ENCODE measurements around the gene WEE1.

Gene WEE1

DNA sequence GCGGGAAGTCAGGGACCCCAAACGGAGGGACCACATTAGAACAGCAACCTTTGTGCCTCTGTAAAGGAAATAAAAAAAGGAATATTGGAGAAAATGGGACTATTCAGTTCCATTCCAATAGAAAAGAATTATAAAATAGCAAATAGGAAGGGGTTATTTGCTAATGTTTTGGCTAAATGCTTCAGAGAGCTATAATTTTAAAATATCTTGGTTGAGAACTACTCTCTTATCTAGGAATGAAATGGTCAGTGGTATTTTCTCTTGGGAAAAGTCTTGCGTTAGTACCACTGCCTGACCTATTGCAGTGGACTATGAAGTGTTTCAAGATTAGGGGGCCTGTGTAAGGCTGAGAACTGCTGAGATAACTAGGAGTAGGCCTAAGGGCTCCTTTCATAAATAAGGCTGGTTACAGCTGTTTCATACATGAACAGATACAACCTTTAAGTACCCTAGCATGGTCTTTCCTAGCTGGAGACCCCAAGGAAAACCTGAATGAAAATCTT is 6.9 kb upstream of the WEE1 start:
- DNase-seq: peak; percentile 37

DNA sequence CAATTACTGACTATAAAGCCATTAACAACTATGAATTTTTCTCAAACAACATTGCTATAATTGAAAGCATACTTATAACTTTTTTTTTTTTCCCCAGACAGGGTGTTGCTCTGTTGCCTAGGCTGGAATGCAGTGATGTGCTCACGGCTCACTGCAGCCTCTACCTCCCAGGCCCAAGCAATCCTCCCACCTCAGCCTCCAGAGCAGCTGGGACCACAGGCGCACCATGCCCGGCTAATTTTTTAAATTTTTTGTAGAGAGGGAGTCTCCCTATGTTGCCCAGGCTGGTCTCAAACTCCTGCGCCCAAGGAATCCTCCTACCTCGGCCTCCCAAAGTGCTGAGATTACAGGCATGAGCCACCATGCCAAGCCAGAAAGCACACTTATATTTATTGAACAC is 6.1 kb upstream of the WEE1 start:
- DNase-seq: no peak

GRCh38 chr11:9568161-9568853 is 5.2 kb upstream of the WEE1 start:
- DNase-seq: no peak

- DNase-seq: peak; percentile 94
Observed at GRCh38 chr11:9568854-9569587, 4.4 kb upstream of the WEE1 start.

GRCh38 chr11:9569588-9570164 is 3.8 kb upstream of the WEE1 start:
- no peak for DNase-seq

DNA sequence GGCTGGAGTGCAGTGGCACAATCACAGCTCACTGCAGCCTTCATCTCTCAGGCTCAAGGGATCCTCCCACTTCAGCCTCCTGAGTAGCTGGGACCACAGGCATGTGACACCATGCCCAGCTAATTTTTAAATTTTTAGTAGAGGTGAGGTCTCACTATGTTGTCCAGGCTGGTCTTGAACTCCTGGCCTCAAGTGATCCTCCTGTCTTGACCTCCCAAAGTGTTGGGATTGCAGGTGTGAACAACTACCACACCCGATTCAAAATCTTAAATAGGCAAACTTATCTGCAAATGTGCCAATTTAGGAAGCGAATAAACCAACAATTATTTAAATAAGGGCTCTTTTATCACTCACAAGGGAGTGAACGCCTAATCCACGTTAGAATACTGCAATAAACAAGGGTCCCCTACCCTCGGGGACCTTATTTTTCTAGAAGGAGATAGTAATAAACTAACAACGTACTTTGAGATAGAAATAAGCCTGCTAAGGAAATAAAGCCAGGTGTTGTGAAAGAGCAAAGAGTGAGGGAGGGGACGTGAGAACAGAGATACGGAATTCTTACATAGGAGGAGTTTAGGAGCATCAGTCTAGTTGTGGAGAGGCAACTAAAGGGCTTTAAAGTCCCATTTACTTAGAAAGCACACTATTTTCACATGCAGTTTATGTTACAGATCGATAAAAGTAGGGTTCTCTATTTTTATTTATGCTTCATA is 3.0 kb upstream of the WEE1 start:
- DNase-seq: no peak

GRCh38 chr11:9571071-9571762 is 2.3 kb upstream of the WEE1 start:
- no peak for DNase-seq

DNA sequence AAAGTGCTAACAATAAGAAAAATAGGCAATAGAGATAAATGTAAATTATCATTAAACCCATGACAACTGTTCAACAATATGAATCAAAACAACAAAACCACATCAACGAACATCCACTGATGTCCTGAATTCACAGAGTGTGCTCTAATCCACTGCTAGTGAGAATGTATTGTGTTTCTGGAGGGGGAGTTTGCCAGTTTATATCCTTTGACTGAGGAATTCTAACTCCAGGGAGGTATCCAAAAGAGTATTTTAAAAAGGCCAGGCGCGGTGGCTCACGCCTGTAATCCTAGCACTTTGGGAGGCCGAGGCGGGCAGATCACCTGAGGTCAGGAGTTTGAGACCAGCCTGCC is 1.7 kb upstream of the WEE1 start:
- DNase-seq: no peak

- DNase-seq: no peak
Observed at GRCh38 chr11:9573775-9574621, 528 bp downstream of the WEE1 start.

- DNase-seq: peak; percentile 30
Observed at GRCh38 chr11:9574622-9575259, 1.3 kb downstream of the WEE1 start.

DNA sequence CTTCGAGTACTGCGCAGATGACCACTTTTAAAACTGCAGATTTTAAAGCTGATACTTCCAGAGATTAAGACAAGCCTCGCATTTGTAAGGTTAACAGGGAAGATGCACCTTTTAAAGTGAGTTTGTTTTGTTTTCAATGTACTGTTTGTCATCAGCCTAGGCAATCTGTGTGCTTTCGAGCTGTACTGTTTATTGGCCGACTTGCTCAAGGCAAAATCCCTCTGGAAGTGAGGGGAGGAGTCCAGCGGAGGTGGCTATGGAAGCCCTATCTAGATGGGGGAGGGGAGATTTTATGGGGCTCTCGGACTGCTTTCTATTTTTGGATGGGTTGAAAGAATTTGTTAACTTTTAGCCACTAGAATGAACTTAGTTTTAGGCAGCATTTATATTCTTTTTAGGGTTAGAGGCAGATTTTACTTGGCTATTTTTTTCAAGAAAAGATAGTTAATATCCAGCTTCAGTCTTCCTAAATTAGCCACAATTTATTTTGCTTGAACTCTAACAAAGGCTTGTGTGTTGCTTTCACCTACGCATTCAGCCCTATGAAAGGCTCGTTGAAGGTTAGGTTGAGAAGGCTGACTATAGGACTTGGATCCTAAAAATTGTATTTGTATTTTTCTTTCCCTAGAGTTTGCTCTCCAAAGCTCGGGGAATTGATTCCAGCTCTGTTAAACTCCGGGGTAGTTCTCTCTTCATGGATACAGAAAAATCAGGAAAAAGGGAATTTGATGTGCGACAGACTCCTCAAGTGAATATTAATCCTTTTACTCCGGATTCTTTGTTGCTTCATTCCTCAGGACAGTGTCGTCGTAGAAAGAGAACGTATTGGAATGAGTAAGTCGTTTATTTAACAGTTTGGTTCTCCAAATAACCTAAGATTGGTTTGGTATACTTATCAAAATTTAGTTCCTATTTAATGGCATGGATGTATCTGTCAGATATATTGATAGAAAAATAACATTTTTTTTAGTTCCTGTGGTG is 2.1 kb downstream of the WEE1 start:
- peak; percentile 85 for DNase-seq

DNA sequence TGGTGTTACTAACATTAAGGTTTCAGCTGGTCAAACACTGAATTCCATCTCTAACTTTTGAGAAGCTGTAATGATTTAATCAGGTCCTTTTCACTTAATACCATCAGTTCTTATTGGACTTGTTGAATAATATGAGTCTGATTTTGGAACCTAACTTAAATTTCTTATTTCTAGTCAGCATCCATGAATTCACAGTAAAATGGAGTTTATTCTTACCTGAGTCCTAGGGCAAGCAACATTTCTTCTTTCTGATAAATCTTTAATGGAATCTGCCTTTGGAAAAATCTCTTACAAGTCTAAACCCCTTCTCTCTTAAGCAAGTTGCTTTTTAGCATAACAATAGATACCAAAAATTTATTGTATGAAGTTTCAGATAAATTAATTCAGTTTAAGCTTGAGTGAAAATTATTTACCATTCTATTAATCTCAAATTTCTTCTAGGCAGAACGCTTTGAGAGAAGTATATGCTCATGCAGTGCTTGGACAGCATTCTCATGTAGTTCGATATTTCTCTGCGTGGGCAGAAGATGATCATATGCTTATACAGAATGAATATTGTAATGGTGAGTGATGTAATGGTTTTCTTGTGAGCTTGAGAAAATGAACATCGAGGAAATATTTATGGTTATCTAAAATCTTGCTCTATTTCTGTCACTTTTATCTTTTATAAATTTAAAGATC is 3.4 kb downstream of the WEE1 start:
- DNase-seq: no peak

DNA sequence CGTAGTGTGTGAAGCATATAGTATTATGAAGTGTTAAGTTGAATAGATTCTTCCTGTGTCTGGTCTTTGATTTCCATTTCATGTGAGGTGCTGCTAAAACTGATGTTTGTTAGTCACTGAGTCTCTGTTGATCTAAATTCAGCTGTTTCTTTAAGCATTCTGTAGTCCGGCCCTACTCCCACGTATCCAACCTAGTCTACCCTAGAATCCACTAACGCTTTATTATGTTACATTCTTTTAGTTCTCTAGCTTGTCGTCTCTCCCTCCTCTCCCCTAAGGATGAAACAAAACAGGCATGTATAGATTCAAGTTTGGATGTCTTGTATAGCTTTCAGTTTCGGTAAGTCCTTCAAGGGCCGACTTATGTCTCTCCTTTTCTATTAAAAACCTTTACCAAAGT is 4.1 kb downstream of the WEE1 start:
- DNase-seq: no peak

DNA sequence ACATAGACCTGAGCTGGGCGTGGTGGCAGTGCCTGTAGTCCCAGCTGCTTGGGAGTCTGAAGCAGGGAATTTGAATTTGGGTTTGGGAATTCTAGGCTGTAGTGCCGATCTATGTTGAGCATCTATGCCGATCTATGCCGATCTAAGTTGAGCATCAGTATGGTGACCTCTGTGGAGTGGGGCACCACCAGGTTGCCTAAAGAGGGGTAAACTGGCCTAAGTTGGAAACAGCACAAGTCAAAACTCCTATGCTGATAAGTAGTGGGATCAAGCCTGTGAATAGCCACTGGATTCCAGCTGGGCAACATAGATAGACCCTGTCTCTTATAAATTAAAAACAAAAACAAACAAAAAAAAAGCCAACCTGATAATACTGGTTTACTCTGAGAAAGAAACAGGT is 7.4 kb downstream of the WEE1 start:
- no peak for DNase-seq

DNA sequence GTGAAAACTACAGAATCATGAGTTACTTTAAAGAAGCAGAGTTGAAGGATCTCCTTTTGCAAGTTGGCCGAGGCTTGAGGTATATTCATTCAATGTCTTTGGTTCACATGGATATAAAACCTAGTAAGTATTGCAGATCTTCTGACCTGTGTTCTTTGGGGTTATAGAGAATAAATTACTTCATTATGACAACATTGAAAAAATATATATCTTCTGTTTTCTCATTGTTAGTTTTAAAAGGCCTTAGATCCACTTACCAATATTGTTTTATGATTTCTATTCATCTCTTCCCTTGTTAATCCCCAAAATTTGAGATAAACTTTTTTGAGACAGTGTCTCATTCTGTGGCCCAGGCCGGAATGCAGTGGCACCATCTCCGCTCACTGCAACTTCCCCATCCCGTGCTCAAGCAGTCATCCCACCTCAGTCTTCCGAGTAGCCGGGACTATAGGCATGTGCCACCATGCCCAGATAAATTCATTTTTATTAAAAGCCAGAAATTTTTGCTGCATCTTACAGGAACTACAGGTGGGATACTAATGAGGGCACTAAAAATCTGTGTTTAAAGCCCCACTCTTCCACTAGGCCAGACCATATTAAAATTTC is 8.2 kb downstream of the WEE1 start:
- DNase-seq: no peak

DNA sequence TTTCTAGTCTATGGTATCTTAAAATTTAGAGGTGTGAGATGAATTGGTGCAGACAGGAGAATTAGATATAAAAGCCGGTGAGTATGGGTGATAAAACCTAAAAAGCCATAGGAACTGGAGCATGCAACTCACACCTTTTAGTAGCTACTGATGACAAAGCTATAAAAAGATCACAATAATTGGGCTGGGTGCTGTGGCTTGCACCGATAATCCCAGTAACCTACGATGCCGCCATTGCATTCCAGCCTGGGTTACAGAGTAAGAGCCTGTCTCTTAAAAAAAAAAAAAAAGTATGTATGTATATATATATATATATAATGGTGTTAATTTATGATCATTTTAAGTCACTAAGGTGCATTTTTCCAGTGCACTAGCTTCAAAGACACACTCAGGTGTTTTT is 17.2 kb downstream of the WEE1 start:
- DNase-seq: no peak

GRCh38 chr11:9594267-9595046 is 21.0 kb downstream of the WEE1 start:
- DNase-seq: peak; percentile 27

- peak; percentile 29 for DNase-seq
Observed at GRCh38 chr11:9596926-9597464, 23.5 kb downstream of the WEE1 start.
